ENCODE results near the gene BNC2.

DNA sequence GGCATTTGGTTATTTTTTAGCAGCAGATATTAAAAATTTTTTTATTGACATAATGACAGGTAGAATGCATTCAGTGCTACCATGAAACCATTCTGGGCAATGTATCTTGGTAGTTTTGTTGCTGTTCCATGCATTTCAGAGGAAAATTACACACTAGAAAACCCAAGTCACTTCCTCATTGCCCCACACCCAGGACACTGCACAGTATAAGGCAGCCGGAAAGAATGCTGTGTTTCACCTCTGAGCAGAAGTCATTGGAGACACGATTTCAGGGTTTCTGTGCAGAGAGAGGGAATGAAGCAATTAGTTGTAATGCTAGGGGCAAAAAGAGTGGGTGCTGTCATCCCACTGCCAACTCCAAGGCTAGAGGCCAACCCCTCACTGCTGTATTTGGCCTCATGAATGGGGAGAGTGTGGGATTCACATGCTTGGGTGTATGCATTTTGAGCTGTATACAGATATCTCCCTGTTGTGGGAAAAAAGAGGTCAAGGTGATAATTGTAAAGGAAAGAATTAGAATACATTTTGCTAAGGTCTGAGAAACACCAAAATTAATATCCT lies 290.5 kb downstream of the BNC2 start:
- TF ChIP-seq, protein P1, sequence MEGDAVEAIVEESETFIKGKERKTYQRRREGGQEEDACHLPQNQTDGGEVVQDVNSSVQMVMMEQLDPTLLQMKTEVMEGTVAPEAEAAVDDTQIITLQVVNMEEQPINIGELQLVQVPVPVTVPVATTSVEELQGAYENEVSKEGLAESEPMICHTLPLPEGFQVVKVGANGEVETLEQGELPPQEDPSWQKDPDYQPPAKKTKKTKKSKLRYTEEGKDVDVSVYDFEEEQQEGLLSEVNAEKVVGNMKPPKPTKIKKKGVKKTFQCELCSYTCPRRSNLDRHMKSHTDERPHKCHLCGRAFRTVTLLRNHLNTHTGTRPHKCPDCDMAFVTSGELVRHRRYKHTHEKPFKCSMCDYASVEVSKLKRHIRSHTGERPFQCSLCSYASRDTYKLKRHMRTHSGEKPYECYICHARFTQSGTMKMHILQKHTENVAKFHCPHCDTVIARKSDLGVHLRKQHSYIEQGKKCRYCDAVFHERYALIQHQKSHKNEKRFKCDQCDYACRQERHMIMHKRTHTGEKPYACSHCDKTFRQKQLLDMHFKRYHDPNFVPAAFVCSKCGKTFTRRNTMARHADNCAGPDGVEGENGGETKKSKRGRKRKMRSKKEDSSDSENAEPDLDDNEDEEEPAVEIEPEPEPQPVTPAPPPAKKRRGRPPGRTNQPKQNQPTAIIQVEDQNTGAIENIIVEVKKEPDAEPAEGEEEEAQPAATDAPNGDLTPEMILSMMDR (IDR thresholded peaks at IDR 0.05; ENCODE audit: low read length), result no peak
- TF ChIP-seq EZH2 (IDR thresholded peaks at IDR 0.05; ENCODE audit: borderline replicate concordance, low read length), result no peak
